Stimulated activated naive CD8-positive, alpha-beta T cell treated with anti-CD3 and anti-CD28 coated beads, Interleukin-15, Interleukin-2, amounts not matched to agents 100 ng/mL and 50 ng/mL, for 24 hours (primary cell): ENCODE measurements around the gene CTSL.
A peak's percentile ranks its signal among the peaks of the same experiment; 100 is the strongest.

Experiments used
- H3K27ac Mint-ChIP-seq: one replicate; pipeline ENCODE4 v1.8.0; 2021; ENCODE audit warnings: mild to moderate bottlenecking, mixed read lengths
- H3K27me3 Mint-ChIP-seq: one replicate; pipeline ENCODE4 v1.8.0; 2021; ENCODE audit warnings: mixed read lengths
- H3K36me3 Mint-ChIP-seq: one replicate; pipeline ENCODE4 v1.8.0; 2021; ENCODE audit warnings: low read depth, mixed read lengths
- H3K4me1 Mint-ChIP-seq: one replicate; pipeline ENCODE4 v1.8.0; 2021; ENCODE audit warnings: low read depth, mixed read lengths
- H3K4me3 Mint-ChIP-seq: one replicate; pipeline ENCODE4 v1.8.0; 2021; ENCODE audit warnings: mild to moderate bottlenecking, mixed read lengths
- H3K9me3 Mint-ChIP-seq: one replicate; pipeline ENCODE4 v1.8.0; 2021; ENCODE audit warnings: mixed read lengths

Gene CTSL

DNA sequence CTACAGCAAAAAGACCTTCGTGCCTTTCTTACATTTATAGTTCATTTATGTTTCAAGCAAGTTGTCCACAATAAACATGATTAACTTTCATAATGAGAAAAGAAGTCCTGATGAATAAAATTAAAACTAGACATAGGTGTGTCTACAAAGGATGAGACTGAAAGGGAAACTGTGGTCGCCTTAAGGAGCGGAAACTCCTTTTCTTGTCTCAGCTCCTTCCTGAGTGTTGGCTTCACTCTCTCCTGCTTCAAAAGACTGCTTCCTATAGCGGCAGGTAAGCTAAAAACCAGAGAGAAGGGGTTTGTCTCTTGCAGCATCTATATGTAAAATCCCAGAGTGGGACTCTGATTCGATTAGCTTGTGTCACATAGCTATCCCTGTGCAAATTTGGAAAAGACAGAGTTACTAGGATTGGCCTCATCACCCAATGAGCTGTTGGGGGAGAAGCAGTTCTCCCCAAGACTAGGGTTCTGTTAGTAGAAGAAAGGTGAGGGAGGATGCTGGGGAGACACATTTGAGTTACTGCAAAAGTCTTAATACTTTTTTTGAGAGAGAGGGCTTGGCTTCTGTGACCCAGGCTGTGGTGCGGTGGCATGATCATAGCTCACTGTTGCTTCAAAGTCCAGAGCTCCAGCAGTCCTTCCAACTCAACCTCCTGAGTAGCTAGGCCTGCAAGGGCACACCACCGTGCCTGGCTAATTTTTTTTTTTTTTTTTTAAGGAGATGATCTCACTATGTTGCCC, 16.8 kb upstream of the CTSL start:
- Mint-ChIP-seq H3K27ac (no peak overlapping the region), H3K4me3 (no peak overlapping the region), H3K36me3 (no peaks in the 10 kb centered on the region), H3K9me3 (peaks cover 3% of the 10 kb centered on the region), H3K4me1 (peaks cover 17% of the 10 kb centered on the region), H3K27me3 (no peaks in the 10 kb centered on the region)

DNA sequence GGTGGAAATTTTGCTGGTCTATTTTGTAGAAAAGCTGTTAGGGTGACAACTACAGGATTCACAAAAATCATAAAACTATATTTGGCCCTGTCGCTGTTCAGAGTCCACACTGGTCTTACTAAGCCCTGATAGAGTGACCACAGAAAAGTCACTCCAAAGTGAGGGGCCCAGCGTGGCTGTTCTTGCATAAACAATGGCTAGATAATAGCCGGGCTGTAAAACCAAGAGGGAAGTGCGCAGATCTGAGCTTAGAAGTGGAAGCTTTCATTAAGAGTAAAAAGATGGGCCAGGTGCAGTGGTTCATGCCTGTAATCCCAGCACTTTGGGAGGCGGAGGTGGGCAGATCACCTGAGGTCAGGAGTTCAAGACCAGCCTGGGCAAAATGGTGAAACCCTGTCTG, 15.5 kb upstream of the CTSL start:
- Mint-ChIP-seq H3K27ac (no peak overlapping the region), H3K4me3 (no peak overlapping the region), H3K9me3 (peaks cover 3% of the 10 kb centered on the region), H3K36me3 (no peaks in the 10 kb centered on the region), H3K4me1 (peaks cover 17% of the 10 kb centered on the region), H3K27me3 (no peaks in the 10 kb centered on the region)

- Mint-ChIP-seq H3K36me3 (no peaks in the 10 kb centered on the region), H3K27me3 (no peaks in the 10 kb centered on the region), H3K27ac (no peak overlapping the region), H3K4me3 (no peak overlapping the region), H3K4me1 (peaks cover 17% of the 10 kb centered on the region), H3K9me3 (peaks cover 3% of the 10 kb centered on the region)
Observed at GRCh38 chr9:87711857-87712800, 13.8 kb upstream of the CTSL start.

DNA sequence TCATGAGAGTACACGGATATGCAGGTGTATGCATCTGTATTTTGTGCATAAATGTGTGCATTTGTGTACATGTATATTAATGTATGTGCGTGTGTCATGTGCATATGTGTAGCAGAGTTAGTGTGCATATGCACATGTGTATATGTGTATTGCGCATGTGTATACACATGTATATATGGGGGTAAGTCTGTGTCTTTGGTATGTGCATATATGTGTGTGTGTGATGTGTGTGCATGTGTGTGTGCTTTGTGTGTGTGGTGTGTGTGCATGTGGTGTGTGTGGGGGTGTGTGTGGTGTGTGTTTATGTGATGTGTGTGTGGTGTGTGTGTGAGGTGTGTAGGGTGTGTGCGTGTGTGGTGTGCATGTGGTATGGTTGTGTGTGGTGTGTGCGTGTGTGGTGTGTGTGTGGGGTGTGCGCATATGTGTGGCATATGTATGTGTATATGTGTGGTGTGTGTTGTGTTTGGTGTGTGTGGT, 13.1 kb upstream of the CTSL start:
- no peaks in the 10 kb centered on the region for H3K27me3 Mint-ChIP-seq
- no peak overlapping the region for H3K4me3 Mint-ChIP-seq

DNA sequence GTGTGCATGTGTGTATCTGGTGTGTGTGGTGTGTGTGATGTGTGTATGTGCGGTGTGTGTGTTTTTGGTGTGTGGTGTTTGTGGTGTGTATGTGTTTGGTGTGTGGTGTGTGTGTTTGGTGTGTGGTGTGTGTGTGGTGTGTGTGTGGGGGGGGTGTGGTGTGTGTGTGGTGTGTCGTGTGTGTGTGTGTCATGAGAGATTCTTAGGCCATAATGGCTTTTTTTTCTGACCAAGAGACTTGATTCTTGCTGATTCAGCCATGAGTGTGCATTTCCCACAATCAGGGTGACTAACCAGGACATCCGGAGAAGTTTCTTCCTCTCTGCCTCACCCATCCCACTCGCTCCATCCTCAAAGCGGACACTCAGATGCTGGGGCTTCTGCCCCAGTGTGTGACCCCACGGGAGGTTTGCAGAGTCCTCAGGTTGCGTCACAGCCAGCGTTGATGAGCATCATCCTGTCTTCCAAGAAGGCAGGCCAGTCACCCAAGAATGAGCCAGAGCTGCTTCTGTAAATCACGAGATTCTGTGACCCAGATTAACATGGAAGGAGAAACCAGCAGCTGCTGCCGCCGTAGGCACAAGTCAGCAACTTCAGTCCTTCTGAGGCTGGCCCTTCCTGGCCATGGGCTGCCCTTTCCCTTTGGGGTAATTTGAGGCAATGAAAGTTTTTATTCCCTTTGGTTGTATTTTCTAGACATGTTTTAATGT, 12.5 kb upstream of the CTSL start:
- Mint-ChIP-seq H3K36me3 (no peaks in the 10 kb centered on the region), H3K4me1 (peaks cover 11% of the 10 kb centered on the region), H3K27ac (peak overlapping the region; percentile 3), H3K27me3 (peaks cover 6% of the 10 kb centered on the region), H3K4me3 (no peak overlapping the region), H3K9me3 (peaks cover 3% of the 10 kb centered on the region)

More for the DNA sequence above, 13.1 kb upstream of the CTSL start:
- peaks cover 3% of the 10 kb centered on the region for H3K9me3 Mint-ChIP-seq
- peaks cover 15% of the 10 kb centered on the region for H3K4me1 Mint-ChIP-seq
- H3K27ac Mint-ChIP-seq, result peak overlapping the region; percentile 3
- H3K36me3 Mint-ChIP-seq, result no peaks in the 10 kb centered on the region

- H3K9me3 Mint-ChIP-seq, result peaks cover 3% of the 10 kb centered on the region
- no peak overlapping the region for H3K27ac Mint-ChIP-seq
- H3K36me3 Mint-ChIP-seq, result no peaks in the 10 kb centered on the region
- peaks cover 6% of the 10 kb centered on the region for H3K4me1 Mint-ChIP-seq
- H3K27me3 Mint-ChIP-seq, result peaks cover 7% of the 10 kb centered on the region
- no peak overlapping the region for H3K4me3 Mint-ChIP-seq
Observed at GRCh38 chr9:87713988-87714330, 12.0 kb upstream of the CTSL start.

DNA sequence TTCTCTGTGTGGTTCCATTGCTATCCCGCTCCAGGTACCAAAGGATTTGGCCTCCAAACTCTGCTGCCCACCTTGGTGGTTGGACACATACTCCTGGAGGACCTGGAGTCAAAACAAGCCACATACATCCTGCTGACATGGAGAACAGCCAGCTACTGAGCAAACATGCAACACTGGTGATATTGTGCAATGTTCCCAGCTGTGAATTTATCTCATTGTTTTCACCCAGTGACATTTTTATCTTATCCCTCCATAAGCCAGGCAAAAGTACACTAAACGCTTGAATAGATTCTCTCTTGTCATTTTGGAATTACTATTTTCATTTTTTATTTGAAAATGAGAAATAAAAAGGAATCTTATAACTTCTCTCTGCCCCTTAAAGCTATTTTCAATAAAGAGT, 11.1 kb upstream of the CTSL start:
- H3K36me3 Mint-ChIP-seq, result no peaks in the 10 kb centered on the region
- H3K27ac Mint-ChIP-seq, result no peak overlapping the region
- H3K27me3 Mint-ChIP-seq, result peaks cover 7% of the 10 kb centered on the region
- no peak overlapping the region for H3K4me3 Mint-ChIP-seq
- peaks cover 3% of the 10 kb centered on the region for H3K9me3 Mint-ChIP-seq
- H3K4me1 Mint-ChIP-seq, result no peaks in the 10 kb centered on the region

- Mint-ChIP-seq H3K9me3 (peaks cover 3% of the 10 kb centered on the region), H3K36me3 (no peaks in the 10 kb centered on the region), H3K4me3 (no peak overlapping the region), H3K27me3 (peaks cover 7% of the 10 kb centered on the region), H3K4me1 (no peaks in the 10 kb centered on the region), H3K27ac (no peak overlapping the region)
Observed at GRCh38 chr9:87716141-87716540, 9.8 kb upstream of the CTSL start.

DNA sequence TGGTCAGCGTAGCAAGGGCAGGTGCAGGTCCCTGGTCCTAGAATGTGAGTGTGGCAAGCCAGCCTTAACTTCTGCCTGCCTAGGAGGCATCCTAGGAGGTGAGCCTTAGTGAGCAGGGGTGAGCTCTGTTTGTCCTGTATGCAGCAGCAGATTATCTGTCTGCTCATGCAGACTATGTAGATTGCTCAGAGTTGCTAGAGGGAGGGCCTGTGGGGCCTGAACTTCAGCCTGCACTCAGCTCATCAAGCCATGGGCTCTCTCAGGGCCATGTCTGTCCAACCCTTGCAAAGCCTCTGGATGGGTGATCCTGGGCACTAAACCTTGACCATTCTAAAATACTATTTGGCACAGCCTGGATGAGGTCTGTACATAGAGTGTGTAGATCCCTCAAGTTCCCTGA, 8.5 kb upstream of the CTSL start:
- Mint-ChIP-seq H3K4me1 (no peaks in the 10 kb centered on the region), H3K36me3 (no peaks in the 10 kb centered on the region), H3K27me3 (peaks cover 13% of the 10 kb centered on the region), H3K9me3 (peaks cover 3% of the 10 kb centered on the region), H3K4me3 (no peak overlapping the region), H3K27ac (no peak overlapping the region)

DNA sequence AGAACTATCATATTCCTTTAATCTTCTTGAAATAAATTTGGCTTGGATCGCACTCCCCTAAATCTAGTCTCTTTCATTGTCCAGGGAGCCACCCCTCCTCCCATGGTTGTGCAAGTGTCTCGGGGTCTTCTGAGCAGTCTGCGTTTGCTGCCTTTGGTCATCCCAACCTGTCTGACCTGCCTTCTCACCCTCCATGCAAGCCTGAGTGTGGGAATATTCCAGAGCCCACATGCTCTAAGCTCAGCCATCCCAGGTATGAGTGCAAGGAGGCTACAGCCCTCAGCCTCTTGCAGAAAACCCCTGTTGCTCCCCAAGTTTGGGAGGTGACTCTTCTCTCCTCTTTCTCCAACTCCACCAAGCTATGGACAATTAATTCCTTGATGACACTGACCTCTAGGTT, 7.7 kb upstream of the CTSL start:
- H3K9me3 Mint-ChIP-seq, result no peaks in the 10 kb centered on the region
- no peak overlapping the region for H3K27ac Mint-ChIP-seq

GRCh38 chr9:87718852-87719612, 6.9 kb upstream of the CTSL start:
- no peaks in the 10 kb centered on the region for H3K36me3 Mint-ChIP-seq
- H3K9me3 Mint-ChIP-seq, result no peaks in the 10 kb centered on the region
- no peak overlapping the region for H3K4me3 Mint-ChIP-seq
- peaks cover 17% of the 10 kb centered on the region for H3K27me3 Mint-ChIP-seq
- no peak overlapping the region for H3K27ac Mint-ChIP-seq
- H3K4me1 Mint-ChIP-seq, result no peaks in the 10 kb centered on the region

More for the DNA sequence above, 7.7 kb upstream of the CTSL start:
- Mint-ChIP-seq H3K4me1 (no peaks in the 10 kb centered on the region), H3K27me3 (peaks cover 16% of the 10 kb centered on the region), H3K4me3 (no peak overlapping the region), H3K36me3 (no peaks in the 10 kb centered on the region)

GRCh38 chr9:87720173-87720572, 5.7 kb upstream of the CTSL start:
- Mint-ChIP-seq H3K27me3 (peaks cover 26% of the 10 kb centered on the region), H3K27ac (no peak overlapping the region), H3K4me3 (no peak overlapping the region), H3K36me3 (no peaks in the 10 kb centered on the region), H3K4me1 (no peaks in the 10 kb centered on the region), H3K9me3 (no peaks in the 10 kb centered on the region)

GRCh38 chr9:87722393-87723088, 3.4 kb upstream of the CTSL start:
- no peak overlapping the region for H3K4me3 Mint-ChIP-seq
- H3K36me3 Mint-ChIP-seq, result no peaks in the 10 kb centered on the region
- no peaks in the 10 kb centered on the region for H3K9me3 Mint-ChIP-seq
- H3K4me1 Mint-ChIP-seq, result peaks cover 7% of the 10 kb centered on the region
- no peak overlapping the region for H3K27ac Mint-ChIP-seq
- H3K27me3 Mint-ChIP-seq, result peaks cover 37% of the 10 kb centered on the region
